Lung (tissue), 12 donors: ENCODE data around the gene PRMT7. TPM values are rescaled to one million over a fixed set of nuclear protein-coding genes. Genes with fewer than 3 reads are reported as not detected.

Source experiments
- ATAC-seq: fragments of 200-7000 bp; cut with Tn5 transposase; one replicate; pipeline ENCODE4 v1.9.1; 2020; ENCODE audit warnings: moderate number of reproducible peaks; ENCODE audit not compliant: insufficient read depth, low FRiP score
- DNase-seq, 3 donors: peaks; one replicate each; pipeline ENCODE4 v3.0.0-alpha.2; 2013 to 2017
- H3K27ac ChIP-seq, 2 donors: one replicate each; pipeline ENCODE4 v1.5.1; 2013; ENCODE audit warnings: mild to moderate bottlenecking in 2 of 2, moderate library complexity in 2 of 2, control low read depth in 1 of 2, inconsistent platforms in 1 of 2, low read depth in 1 of 2, low read length in 1 of 2
- H3K27me3 ChIP-seq, 3 donors: one replicate each; pipeline ENCODE4 v1.5.1; 2013; ENCODE audit warnings: low read length in 2 of 3; ENCODE audit not compliant: control insufficient read depth in 3 of 3, insufficient read depth in 3 of 3
- H3K36me3 ChIP-seq, 4 donors: one replicate each; pipeline ENCODE4 v1.5.1; 2013; ENCODE audit warnings: low read length in 4 of 4, mild to moderate bottlenecking in 1 of 4, moderate library complexity in 1 of 4; ENCODE audit not compliant: control insufficient read depth in 4 of 4, insufficient read depth in 4 of 4
- H3K4me1 ChIP-seq, 5 donors: one replicate each; pipeline ENCODE4 v1.5.1; 2013; ENCODE audit warnings: low read length in 5 of 5, mild to moderate bottlenecking in 2 of 5, moderate library complexity in 1 of 5; ENCODE audit not compliant: control insufficient read depth in 5 of 5, insufficient read depth in 5 of 5
- H3K4me3 ChIP-seq: one replicate; pipeline ENCODE4 v1.5.1; 2013; ENCODE audit warnings: mild to moderate bottlenecking, control low read depth, moderate library complexity
- H3K9ac ChIP-seq, 2 donors: one replicate each; pipeline ENCODE4 v1.5.1; 2013; ENCODE audit warnings: low read length in 2 of 2, control low read depth in 1 of 2; ENCODE audit not compliant: insufficient read depth in 1 of 2
- H3K9me3 ChIP-seq, 4 donors: one replicate each; pipeline ENCODE4 v1.5.1; 2013; ENCODE audit warnings: low read length in 3 of 4, mild to moderate bottlenecking in 1 of 4, moderate library complexity in 1 of 4; ENCODE audit not compliant: control insufficient read depth in 4 of 4, insufficient read depth in 3 of 4
- WGBS, 2 donors: extraction: QIAGEN DNeasy Blood & Tissue Kit; methylation state at CpG; one replicate each; pipeline ENCODE4 v1.1.7; 2013; 5-methylcytosine and 5-hydroxymethylcytosine counted together
- polyA plus RNA-seq, 2 donors: library from polyadenylated mRNA; stranded (reverse); fragments of 200-250 nt; gene quantifications; one replicate each; pipeline ENCODE4 v1.2.1, GENCODE V29; 2013
- total RNA-seq, 2 donors: library from RNA; depleted of rRNA in 1 of 2; stranded (reverse); fragments of >200 nt in 1 of 2; gene quantifications; one replicate each; pipeline ENCODE4 v1.2.1, GENCODE V29; 2014 to 2021
- TF ChIP-seq, protein P1 (sequence below): IDR thresholded peaks from 2 replicates; pipeline ENCODE4 v1.5.1; 2012; ENCODE audit warnings: mild to moderate bottlenecking; ENCODE audit errors: control extremely low read depth, extremely low read depth
- donor health status: control.
- donor health status: control.
- donor health status: Bipolar disorder and iron deficiency.
- donor health status: healthy.
- donor health status: DM: yes; HTN: yes; CAD: no.

The PRMT7 gene
- total and polyA plus RNA-seq, 4 donors = 20.3 to 55.5 (median 38.4) TPM

DNA sequence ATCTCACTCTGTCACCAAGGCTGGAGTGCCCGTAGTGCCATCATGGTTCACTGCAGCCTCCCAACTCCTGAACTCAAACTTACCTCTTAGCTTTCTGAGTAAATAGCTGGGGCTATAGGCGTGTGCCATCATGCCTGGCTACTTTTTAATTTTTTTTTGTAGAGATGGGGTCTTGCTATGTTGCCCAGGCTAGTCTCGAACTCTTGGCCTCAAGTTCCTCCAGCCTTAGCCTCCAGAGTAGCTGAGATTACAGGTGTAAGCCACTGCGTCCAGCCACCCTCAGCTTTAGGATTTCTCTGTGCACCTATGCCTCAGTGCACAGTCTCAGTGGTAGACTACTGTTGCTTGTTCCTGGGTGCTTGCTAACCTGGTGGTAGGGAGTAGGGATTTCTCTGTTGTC is 41.0 kb upstream of the PRMT7 start:
- Histone ChIP-seq H3K9ac (no peak overlapping the region), H3K9me3 (peaks cover 0 to 3% (median 0%) of the 10 kb centered on the region in 4 donors), H3K4me1 (peaks cover 0 to 27% (median 10%) of the 10 kb centered on the region in 5 donors), H3K27me3 (no peaks in the 10 kb centered on the region), H3K27ac (peak overlapping the region in 1 of 2 donors; percentile 26), H3K36me3 (peaks cover 0 to 12% (median 3%) of the 10 kb centered on the region in 4 donors), H3K4me3 (no peak overlapping the region)
- ATAC-seq (no peak), DNase-seq (no peak)
- WGBS, 2 donors = 92 to 94% methylated on average over 4 of the region's 4 CpGs
- TF ChIP-seq, protein P1, sequence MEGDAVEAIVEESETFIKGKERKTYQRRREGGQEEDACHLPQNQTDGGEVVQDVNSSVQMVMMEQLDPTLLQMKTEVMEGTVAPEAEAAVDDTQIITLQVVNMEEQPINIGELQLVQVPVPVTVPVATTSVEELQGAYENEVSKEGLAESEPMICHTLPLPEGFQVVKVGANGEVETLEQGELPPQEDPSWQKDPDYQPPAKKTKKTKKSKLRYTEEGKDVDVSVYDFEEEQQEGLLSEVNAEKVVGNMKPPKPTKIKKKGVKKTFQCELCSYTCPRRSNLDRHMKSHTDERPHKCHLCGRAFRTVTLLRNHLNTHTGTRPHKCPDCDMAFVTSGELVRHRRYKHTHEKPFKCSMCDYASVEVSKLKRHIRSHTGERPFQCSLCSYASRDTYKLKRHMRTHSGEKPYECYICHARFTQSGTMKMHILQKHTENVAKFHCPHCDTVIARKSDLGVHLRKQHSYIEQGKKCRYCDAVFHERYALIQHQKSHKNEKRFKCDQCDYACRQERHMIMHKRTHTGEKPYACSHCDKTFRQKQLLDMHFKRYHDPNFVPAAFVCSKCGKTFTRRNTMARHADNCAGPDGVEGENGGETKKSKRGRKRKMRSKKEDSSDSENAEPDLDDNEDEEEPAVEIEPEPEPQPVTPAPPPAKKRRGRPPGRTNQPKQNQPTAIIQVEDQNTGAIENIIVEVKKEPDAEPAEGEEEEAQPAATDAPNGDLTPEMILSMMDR = no peak

DNA sequence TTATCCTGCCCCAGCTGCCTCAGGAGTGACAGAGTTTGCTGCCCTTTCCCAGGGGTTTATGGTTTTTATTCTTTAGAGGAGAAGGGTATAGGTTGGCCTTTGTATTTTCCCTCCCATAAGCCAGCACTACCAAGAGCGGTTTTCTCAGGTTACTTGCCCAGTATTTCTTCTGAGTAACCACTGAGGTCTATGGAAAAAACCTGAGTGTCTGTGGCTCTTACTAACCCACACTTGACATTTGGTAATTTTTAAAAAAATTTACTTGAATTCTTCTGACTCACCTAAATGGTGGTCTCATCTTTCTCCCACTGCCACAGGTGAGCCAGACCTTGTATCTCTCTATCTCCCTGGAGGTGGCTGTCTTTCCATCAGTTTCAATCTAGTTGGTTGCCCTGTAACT is 40.5 kb upstream of the PRMT7 start:
- H3K27ac ChIP-seq = no peak overlapping the region
- H3K4me1 ChIP-seq = peaks cover 0 to 27% (median 10%) of the 10 kb centered on the region in 5 donors
- ATAC-seq = no peak
- TF ChIP-seq, protein P1 = no peak
- DNase-seq = no peak
- 0 to 59% methylated on average over 1 of the region's 1 CpG for WGBS, 2 donors
- no peak overlapping the region for H3K9ac ChIP-seq
- H3K27me3 ChIP-seq = no peaks in the 10 kb centered on the region
- no peak overlapping the region for H3K4me3 ChIP-seq
- H3K36me3 ChIP-seq = peaks cover 0 to 14% (median 4%) of the 10 kb centered on the region in 4 donors
- peaks cover 0 to 3% (median 0%) of the 10 kb centered on the region in 4 donors for H3K9me3 ChIP-seq

DNA sequence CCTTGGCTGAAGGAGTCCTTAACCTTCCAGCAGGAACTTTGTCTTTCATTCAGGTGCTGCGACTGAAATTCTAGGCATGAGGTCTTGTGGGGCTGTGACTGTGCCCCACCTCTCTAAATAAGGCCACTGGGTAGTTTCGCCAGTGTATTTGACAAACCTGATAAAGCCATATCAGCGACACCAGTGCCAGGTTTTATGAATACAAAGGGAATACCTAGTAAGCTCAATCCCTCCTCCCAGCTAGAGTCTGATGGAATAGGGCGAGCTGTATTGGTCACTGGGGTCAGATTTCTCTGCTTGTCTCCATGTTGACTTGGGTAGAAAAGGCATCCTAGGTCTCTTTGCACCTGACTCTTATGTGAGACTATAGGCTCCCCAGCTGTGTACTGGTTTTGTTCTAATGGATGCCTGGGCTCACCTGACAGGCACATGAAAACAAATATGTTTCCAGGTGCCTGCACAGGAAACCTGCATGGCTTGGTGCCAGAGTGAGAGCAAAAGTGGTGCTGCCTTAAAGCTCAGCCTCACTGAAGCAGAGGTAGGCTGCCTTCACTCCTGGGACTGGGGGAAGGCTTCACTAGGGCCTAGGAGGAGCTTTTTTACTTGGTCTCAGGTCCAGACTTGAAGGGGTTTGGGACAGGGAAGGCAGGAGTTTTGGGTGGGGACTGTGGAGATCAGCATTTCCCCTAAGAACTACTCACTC is 38.2 kb upstream of the PRMT7 start:
- Histone ChIP-seq H3K27ac (peak overlapping the region; percentile 41 to 48), H3K9ac (no peak overlapping the region), H3K36me3 (peaks cover 0 to 14% (median 4%) of the 10 kb centered on the region in 4 donors), H3K4me3 (no peak overlapping the region), H3K9me3 (peaks cover 0 to 3% (median 0%) of the 10 kb centered on the region in 4 donors), H3K4me1 (peaks cover 0 to 26% (median 4%) of the 10 kb centered on the region in 5 donors), H3K27me3 (no peaks in the 10 kb centered on the region)
- TF ChIP-seq, protein P1 = no peak
- ATAC-seq (no peak), DNase-seq (peak; percentile 18 to 43 (median 21))
- 84 to 92% methylated on average over 4 of the region's 4 CpGs for WGBS, 2 donors
